Cardiac muscle cell (in vitro differentiated cells and primary cell): ENCODE data around the gene PTPN14. TPM values are rescaled to one million over a fixed set of nuclear protein-coding genes. Genes with fewer than 3 reads are reported as not detected.
A peak's percentile ranks its signal among the peaks of the same experiment; 100 is the strongest.

Source experiments
- DNase-seq, 2 donors: peaks; one replicate each; pipeline versions ENCODE4 v3.0.0 to v3.0.0-alpha.2; 2010 to 2017; ENCODE audit warnings: low read depth in 1 of 2, low spot score in 1 of 2
- H3K27ac ChIP-seq: fragments of 200-600 bp; sonication (generic); 2 replicates; pipeline ENCODE4 v1.5.1; 2016
- H3K27me3 ChIP-seq: fragments of 200-600 bp; sonication (generic); 2 replicates; pipeline ENCODE4 v1.6.0; 2016; ENCODE audit warnings: control low read depth
- H3K36me3 ChIP-seq: fragments of 200-600 bp; sonication (generic); 2 replicates; pipeline ENCODE4 v1.5.1; 2016; ENCODE audit warnings: control low read depth
- H3K4me1 ChIP-seq: fragments of 200-600 bp; sonication (generic); 2 replicates; pipeline ENCODE4 v1.8.1; 2017; ENCODE audit warnings: low read depth, mild to moderate bottlenecking, mixed run types
- H3K4me3 ChIP-seq: fragments of 200-600 bp; sonication (generic); 2 replicates; pipeline ENCODE4 v1.5.1; 2016; ENCODE audit warnings: mild to moderate bottlenecking
- H3K9me3 ChIP-seq: fragments of 200-600 bp; sonication (generic); 2 replicates; pipeline ENCODE4 v1.5.1; 2017; ENCODE audit warnings: low read depth, mild to moderate bottlenecking, control low read depth
- polyA plus RNA-seq: library from polyadenylated mRNA; unstranded; fragments of >200 nt; fragmentation: Nextera tagmentation; extraction: Ambion mirVana; gene quantifications from 2 replicates; pipeline ENCODE4 v1.2.1, GENCODE V29; 2016
- total RNA-seq: library from RNA; depleted of rRNA; stranded (reverse); fragments of >200 nt; gene quantifications from 2 replicates; pipeline ENCODE4 v1.2.3, GENCODE V29; 2016
- TF ChIP-seq, protein P1 (sequence below): IDR thresholded peaks from 2 replicates; pipeline ENCODE4 v1.5.1; 2012; ENCODE audit warnings: low read depth, mild to moderate bottlenecking, low read length

Gene PTPN14
- total and polyA plus RNA-seq, 2 experiments from 2014 or later = 4.6 to 5.4 TPM

DNA sequence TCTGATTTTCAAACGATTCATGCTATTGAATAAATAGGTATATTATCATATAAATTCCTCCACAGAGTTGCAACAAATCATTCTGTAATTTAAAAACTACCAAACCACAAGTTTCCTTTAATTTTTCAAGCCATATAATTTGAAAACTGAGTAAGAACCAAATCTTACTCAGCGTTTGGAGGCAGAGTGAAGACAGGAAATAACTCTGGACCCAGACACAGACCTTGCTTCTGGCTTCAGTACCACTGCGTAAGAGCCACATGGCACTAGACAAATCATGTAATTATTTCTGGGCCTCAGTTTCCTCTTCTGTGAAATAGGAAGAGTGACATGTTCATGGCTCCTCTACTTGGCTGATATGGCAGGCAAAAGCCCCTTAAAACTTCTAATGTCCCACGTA is 188.0 kb downstream of the PTPN14 start:
- peaks cover 3% of the 10 kb centered on the region for H3K4me1 ChIP-seq
- no peaks in the 10 kb centered on the region for H3K36me3 ChIP-seq
- peak in 1 of 2 donors; percentile 37 for DNase-seq
- TF ChIP-seq, protein P1, sequence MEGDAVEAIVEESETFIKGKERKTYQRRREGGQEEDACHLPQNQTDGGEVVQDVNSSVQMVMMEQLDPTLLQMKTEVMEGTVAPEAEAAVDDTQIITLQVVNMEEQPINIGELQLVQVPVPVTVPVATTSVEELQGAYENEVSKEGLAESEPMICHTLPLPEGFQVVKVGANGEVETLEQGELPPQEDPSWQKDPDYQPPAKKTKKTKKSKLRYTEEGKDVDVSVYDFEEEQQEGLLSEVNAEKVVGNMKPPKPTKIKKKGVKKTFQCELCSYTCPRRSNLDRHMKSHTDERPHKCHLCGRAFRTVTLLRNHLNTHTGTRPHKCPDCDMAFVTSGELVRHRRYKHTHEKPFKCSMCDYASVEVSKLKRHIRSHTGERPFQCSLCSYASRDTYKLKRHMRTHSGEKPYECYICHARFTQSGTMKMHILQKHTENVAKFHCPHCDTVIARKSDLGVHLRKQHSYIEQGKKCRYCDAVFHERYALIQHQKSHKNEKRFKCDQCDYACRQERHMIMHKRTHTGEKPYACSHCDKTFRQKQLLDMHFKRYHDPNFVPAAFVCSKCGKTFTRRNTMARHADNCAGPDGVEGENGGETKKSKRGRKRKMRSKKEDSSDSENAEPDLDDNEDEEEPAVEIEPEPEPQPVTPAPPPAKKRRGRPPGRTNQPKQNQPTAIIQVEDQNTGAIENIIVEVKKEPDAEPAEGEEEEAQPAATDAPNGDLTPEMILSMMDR = no peak
- H3K27ac ChIP-seq = no peak overlapping the region
- H3K4me3 ChIP-seq = no peak overlapping the region
- H3K27me3 ChIP-seq = no peaks in the 10 kb centered on the region
- H3K9me3 ChIP-seq = no peaks in the 10 kb centered on the region

DNA sequence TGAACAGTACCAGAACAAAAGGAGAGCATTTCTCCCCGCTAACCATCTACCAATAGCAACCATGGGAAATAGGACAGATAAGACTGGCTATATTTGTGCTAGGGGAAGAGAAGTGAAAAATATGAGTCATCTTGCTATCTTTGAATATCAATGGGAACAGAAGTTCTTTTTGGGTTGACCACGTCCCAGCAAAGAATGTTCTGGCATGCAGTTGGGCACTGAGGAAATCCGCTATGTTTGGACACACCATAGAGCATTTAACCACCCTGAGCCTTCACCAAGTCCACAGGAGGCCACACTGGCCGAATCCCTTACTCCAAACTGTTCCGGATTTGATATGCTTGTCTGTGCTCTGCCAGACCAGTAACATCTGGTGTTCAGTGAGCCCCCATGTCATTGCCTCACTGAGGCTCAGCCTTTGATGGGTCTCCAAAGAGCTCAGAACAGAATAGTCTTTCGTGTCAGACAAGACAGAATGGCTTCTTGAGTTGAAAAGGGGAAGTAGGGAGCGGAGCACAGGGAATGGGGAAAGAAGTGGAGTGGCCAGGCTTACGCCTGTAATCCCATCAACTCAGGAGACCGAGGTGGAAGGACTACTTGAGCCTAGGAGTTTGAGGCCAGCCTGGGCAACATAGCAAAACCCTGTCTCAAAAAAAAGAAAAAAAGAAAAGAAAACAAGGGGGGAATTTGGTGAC is 189.1 kb downstream of the PTPN14 start:
- peak in 1 of 2 donors; percentile 89 for DNase-seq
- H3K36me3 ChIP-seq = no peaks in the 10 kb centered on the region
- H3K9me3 ChIP-seq = no peaks in the 10 kb centered on the region
- H3K27me3 ChIP-seq = no peaks in the 10 kb centered on the region
- TF ChIP-seq, protein P1 = no peak
- peaks cover 3% of the 10 kb centered on the region for H3K4me1 ChIP-seq
- no peak overlapping the region for H3K4me3 ChIP-seq
- no peak overlapping the region for H3K27ac ChIP-seq

DNA sequence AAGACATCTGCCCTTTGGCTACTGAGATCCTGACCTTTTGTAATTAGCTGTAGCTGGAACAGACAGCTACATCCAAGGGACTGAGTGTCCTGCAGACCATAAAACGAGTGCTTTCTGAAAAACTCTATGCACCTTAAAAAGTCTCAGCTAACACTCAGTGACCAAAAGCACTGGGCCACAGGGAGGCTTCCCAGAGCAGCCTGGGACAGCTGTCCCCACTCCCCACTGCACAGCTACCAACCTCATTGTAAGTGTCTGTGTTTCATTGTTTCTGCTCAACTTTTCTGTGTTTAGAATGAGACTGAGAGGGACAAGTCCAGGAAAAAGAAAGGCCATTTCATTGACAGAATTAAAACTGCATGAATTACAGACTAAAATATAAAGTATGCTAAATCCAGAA is 189.8 kb downstream of the PTPN14 start:
- H3K27ac ChIP-seq = no peak overlapping the region
- no peak overlapping the region for H3K4me3 ChIP-seq
- TF ChIP-seq, protein P1 = no peak
- peaks cover 3% of the 10 kb centered on the region for H3K4me1 ChIP-seq
- no peaks in the 10 kb centered on the region for H3K36me3 ChIP-seq
- no peaks in the 10 kb centered on the region for H3K9me3 ChIP-seq
- no peaks in the 10 kb centered on the region for H3K27me3 ChIP-seq
- no peak for DNase-seq

DNA sequence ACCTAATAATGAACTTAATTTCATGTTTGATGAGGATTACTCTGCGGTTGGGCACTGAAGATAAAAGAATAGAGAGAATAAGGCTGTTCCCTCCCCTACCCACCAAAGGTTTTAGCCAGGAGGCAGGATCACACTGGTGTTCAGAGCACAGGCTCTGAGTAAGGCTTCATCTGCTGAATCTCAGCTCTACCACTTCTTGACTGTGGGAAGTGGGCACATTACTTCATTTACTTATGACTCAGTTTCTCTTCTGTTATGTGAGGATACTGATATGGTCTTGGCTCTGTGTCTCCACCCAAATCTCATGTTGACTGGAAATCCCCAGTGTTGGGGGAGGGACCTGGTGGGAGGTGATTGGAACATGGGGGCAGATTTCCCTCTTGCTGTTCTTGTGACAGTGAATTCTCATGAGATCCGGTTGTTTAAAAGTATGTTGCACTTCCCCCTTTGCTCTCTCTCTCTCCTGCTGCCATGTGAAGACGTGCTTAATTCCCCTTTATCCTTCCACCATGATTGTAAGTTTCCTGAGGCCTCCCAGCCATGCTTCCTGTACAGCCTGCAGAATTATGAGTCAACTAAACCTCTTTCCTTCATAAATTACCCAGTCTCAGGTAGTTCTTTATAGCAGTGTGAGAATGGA is 190.8 kb downstream of the PTPN14 start:
- Histone ChIP-seq H3K27ac (no peak overlapping the region), H3K36me3 (no peaks in the 10 kb centered on the region), H3K9me3 (no peaks in the 10 kb centered on the region), H3K4me3 (no peak overlapping the region), H3K27me3 (no peaks in the 10 kb centered on the region), H3K4me1 (peaks cover 3% of the 10 kb centered on the region)
- no peak for DNase-seq
- TF ChIP-seq, protein P1 = no peak

DNA sequence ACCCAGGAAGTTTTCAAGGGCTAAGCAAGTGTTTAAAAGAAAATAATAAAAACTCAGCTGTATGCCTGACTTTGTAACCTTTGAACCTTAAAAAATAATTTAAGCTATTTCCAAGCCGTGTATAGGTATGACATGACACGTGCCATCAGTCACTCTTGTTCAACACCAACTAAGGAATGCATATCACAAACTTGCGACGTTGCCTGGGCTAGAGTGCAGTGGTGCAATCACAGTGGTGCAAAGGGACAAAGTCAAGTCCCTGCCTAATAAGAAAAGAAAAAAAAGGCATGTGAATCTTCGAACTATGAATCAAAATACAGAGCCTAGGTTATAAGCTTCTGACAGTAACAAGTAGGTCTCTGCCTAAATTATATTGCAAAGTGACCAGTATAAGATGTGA is 191.3 kb downstream of the PTPN14 start:
- DNase-seq = no peak
- H3K9me3 ChIP-seq = no peaks in the 10 kb centered on the region
- H3K36me3 ChIP-seq = no peaks in the 10 kb centered on the region
- TF ChIP-seq, protein P1 = no peak
- no peak overlapping the region for H3K27ac ChIP-seq
- peaks cover 3% of the 10 kb centered on the region for H3K4me1 ChIP-seq
- no peaks in the 10 kb centered on the region for H3K27me3 ChIP-seq
- H3K4me3 ChIP-seq = no peak overlapping the region
